GM20000 (cell line): ENCODE measurements around the gene CNPY2.

Experiments used
- DNase-seq: peaks from one replicate; pipeline ENCODE4 v3.0.0; 2012; ENCODE audit warnings: low spot score
- TF ChIP-seq, protein P1 (sequence below): IDR thresholded peaks from 2 replicates; pipeline ENCODE4 v1.5.1; 2012; ENCODE audit warnings: mild to moderate bottlenecking, control low read depth; ENCODE audit errors: extremely low read depth, missing control alignments

Gene CNPY2

DNA sequence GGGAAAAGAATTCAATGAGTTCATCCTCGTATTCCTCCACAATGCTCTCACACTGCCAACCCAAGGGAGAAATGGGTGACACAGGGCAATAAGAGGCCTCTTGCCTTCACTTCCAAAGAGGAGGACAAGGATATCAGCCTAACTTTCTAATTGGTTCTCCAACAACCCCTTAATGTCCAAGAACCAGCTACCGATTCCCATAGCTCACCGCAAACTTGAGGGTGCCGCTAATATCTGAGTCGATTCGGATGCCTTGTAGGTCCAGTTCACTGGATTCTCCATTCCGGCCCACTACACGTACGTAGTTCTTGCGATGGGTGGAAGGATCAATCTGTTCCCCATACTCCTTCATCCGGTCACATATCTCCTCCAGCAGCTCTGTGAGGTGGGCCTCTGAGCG lies 4.8 kb downstream of the CNPY2 start:
- TF ChIP-seq, protein P1, sequence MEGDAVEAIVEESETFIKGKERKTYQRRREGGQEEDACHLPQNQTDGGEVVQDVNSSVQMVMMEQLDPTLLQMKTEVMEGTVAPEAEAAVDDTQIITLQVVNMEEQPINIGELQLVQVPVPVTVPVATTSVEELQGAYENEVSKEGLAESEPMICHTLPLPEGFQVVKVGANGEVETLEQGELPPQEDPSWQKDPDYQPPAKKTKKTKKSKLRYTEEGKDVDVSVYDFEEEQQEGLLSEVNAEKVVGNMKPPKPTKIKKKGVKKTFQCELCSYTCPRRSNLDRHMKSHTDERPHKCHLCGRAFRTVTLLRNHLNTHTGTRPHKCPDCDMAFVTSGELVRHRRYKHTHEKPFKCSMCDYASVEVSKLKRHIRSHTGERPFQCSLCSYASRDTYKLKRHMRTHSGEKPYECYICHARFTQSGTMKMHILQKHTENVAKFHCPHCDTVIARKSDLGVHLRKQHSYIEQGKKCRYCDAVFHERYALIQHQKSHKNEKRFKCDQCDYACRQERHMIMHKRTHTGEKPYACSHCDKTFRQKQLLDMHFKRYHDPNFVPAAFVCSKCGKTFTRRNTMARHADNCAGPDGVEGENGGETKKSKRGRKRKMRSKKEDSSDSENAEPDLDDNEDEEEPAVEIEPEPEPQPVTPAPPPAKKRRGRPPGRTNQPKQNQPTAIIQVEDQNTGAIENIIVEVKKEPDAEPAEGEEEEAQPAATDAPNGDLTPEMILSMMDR = no peak
- no peak for DNase-seq

DNA sequence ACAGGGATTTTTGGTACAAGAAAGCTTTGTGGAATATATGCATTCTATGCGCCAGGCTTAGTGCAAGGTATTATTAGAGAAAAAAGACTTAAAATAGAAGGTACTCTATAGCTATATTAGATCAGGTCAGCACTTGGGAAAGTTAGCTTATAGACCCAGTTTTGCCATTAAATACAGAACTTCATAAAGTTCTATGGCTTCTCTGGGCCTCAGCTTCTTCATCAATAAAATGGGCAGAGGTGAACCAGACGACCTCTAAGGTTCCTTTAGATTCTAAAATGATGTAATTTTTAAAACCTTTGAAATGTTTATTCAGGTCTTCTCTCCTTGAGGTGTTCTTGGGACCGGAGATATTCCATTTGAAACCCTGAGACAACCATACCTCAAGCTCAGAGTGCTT lies 7.1 kb downstream of the CNPY2 start:
- DNase-seq = no peak
- TF ChIP-seq, protein P1 = no peak

DNA sequence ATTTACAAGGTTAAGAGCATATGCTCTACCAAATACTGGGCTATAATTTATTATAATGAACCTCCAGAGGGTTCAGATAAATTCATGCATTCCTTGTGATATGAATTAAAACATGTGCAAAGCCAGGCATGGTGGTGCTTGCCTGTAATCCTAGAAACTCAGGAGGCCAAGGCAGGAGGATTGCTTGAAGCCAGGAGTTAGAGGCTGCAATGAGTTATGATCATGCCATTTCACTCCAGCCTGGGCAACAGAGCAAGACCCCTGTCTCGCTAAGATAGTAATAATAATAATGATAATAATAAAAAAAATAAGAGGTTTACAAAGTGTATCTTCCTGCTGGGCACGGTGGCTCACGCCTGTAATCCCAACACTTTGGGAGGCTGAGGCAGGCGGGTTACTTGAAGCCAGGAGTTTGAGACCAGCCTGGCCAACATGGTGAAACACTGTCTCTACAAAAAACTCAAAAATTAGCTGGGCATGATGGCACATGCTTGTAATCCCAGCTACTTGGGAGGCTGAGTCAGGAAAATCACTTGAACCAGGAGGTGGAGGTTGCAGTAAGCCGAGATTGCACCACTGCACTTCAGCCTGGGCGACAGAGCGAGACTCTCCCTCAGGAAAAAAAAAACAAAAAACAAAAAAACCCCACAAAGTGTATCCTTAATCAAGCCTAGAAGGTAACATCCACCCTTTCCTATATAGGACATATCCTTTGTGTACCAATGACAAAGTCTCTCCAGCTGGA lies 8.4 kb downstream of the CNPY2 start:
- TF ChIP-seq, protein P1 = no peak
- no peak for DNase-seq

DNA sequence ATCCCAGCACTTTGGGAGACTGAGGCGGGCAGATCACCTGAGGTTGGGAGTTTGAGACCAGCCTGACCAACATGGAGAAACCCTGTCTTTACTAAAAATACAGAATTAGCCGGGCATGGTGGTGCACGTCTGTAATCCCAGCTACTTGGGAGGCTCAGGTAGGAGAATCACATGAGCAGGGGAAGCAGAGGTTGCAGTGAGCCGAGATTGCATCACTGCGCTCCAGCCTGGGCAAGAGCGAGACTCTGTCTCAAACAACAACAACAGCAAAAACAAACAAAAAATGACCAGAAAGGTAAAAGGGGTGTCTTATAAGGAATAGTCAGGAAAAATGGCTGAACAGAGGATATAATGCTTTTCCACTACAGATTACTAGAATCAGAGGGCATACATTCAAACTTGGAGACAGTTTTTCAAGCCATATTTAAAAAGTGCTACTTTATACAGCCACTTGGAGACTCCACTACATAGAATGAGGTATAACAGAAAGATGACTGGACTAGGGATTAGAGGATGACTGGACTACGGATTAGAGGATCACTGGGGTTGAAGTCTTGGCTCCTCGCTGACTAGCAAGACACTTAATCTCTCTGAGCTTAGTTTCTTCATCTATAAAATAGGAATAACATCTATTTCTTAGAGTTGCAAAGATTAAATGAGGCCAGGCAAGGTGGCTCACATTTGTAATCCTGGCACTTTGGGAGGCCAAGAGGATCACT lies 10.8 kb downstream of the CNPY2 start:
- TF ChIP-seq, protein P1 = no peak
- DNase-seq = no peak

DNA sequence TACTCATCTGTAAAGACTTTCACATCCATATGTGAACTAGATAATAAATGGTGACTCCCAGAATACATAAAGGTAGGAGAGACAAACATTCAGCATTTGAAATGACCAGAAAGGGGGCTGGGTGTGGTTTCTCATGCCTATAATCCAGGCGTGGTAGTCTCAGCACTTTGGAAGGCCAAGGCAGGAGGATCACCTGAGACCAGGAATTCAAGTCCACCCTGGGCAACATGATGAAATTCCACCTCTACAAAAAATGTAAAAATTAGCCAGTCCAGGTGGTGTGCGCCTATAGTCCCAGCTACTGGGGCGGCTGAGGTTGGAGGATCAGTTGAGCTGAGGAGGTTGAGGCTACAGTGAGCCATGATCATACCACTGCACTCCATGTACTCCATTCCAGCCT lies 11.5 kb downstream of the CNPY2 start:
- TF ChIP-seq, protein P1 = no peak
- no peak for DNase-seq

DNA sequence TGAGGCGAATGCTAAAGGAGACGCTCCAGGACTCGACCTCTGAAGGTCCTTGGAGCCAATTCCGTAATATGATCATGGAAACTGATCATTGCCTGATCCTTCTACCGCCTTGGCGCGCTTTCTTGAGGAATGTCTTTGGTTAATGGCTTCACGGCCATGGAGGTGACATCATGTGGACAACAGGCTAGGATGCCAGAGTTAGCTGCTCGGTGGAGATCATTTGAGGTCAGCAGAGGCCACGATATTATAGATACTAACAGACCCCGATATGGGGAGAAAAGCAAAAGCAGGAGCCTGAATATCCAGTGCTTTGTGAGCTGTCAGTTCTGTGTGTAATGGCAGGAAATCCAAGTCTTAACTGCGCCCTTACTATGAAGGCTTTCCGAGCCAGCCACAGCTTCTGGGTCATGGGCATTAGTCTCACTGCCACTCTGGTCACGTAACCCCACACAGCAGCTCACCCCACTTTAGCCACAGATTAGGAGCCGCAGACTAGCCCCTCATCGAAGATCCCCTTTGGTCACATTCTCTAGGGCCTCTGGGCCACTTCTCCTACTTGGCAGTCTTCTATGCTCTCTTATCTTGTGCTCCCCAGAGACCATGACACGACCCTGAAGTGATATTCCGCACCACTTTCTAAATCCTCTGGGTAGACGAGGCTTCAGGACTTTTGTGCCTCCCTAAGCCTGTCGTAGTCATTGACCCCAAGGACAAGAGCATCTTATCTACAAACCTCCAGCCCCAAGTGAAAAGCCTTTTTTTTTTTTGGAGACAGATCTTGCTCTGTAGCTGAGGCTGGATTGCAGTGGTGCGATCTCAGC lies 14.9 kb downstream of the CNPY2 start:
- DNase-seq = no peak
- TF ChIP-seq, protein P1 = no peak
